ENCODE data around the gene RASA1. TPM values are rescaled to one million over a fixed set of nuclear protein-coding genes. Genes with fewer than 3 reads are reported as not detected.

RASA1 gene
- total and polyA plus RNA-seq, 11 donors: 5.7 to 21.9 (median 17.6) TPM

DNA sequence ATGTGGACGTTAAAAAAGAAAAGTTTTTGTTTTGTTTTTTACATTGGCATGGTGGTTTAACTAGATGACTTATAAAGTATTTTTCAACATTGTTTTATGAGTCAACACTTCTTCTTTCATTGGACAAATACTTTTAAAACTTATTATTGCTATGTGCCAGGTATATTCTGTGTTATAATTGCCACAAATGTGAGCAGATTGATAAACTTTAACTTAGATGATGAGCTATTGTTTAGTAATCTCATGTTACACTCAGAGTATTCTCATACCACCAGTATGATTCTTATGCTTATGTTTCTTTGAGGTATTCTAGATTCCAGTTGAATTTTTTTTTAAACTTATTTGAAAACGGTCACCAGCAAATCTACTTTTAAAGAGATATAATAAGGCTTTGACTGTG is 60.3 kb downstream of the RASA1 start:
- no peaks in the 10 kb centered on the region for H3K9me3 ChIP-seq
- H3K4me3 ChIP-seq: no peak overlapping the region
- H3K4me1 ChIP-seq: peaks cover 0 to 23% (median 4%) of the 10 kb centered on the region in 12 donors
- DNase-seq (no peak), ATAC-seq (no peak)
- no peak overlapping the region for H3K27ac ChIP-seq
- 72 to 81% (median 77%) methylated on average over 2 of the region's 2 CpGs for WGBS, 4 donors
- H3K36me3 ChIP-seq: peaks cover 0 to 18% (median 0%) of the 10 kb centered on the region in 9 donors
- no peak for TF ChIP-seq POLR2A (IDR thresholded peaks at IDR 0.05)
- TF ChIP-seq CTCF (IDR thresholded peaks at IDR 0.05): no peak
- no peaks in the 10 kb centered on the region for H3K27me3 ChIP-seq
- intact Hi-C loops (cut with DNase I): loop anchor here in 1 of 10 donors (10.0 kb wide), 1 partner anchor 53 kb away; no protein-coding TSS in a partner anchor

DNA sequence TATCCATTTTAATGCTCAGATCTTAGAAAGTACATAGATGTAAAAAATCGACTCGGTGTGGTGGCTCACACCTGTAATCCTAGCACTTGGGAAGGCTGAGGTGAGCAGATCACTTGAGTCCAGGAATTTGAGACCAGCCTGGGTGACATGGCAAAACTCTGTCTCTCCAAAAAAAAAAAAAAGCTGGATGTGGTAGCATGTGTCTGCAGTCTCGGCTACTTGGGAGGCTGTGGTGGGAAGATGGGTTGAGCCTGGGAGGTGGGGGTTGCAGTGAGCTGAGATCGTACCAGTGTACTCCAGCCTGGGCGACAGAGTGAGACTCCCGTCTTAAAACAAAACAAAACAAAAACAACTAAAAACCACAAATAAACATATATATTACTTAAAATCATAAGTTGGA is 61.4 kb downstream of the RASA1 start:
- ATAC-seq (no peak), DNase-seq (no peak)
- Histone ChIP-seq H3K36me3 (peaks cover 0 to 28% (median 10%) of the 10 kb centered on the region in 9 donors), H3K4me1 (peaks cover 0 to 20% (median 4%) of the 10 kb centered on the region in 12 donors), H3K9me3 (no peaks in the 10 kb centered on the region), H3K27ac (no peak overlapping the region), H3K27me3 (no peaks in the 10 kb centered on the region), H3K4me3 (no peak overlapping the region)
- TF ChIP-seq CTCF (IDR thresholded peaks at IDR 0.05) (no peak), POLR2A (IDR thresholded peaks at IDR 0.05) (no peak)
- WGBS, 4 donors: 93 to 96% (median 94%) methylated on average over 6 of the region's 6 CpGs
- intact Hi-C loops (cut with DNase I): loop anchor here in 1 of 10 donors (10.0 kb wide), 1 partner anchor 54 kb away; no protein-coding TSS in a partner anchor

DNA sequence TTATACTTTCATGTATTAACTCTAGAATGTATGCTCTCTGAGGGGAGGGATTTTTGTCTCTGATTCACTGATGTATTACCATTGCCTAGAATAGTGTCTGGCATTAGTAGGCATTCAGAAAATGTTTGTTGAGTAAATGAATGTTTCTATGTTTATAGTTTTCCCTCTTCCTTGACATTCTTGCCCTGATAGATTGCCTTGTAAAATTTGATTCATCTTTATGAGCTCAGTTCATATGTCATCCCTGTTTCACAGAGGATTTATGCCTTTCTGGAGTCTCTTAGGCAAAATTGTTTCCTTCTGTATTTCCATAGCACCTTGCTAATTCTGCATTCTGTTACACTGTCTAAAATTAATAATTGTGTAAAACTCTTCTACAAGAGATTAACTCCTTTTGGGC is 72.3 kb downstream of the RASA1 start:
- intact Hi-C loops (cut with DNase I): no loop called here
- TF ChIP-seq POLR2A (IDR thresholded peaks at IDR 0.05) (no peak), CTCF (IDR thresholded peaks at IDR 0.05) (no peak)
- DNase-seq (no peak), ATAC-seq (no peak)
- peak overlapping the region in 2 of 12 donors; percentile 7 to 11 for H3K27ac ChIP-seq
- peaks cover 0 to 24% (median 0%) of the 10 kb centered on the region in 12 donors for H3K4me1 ChIP-seq
- no peaks in the 10 kb centered on the region for H3K27me3 ChIP-seq
- peaks cover 0 to 80% (median 59%) of the 10 kb centered on the region in 9 donors for H3K36me3 ChIP-seq
- H3K9me3 ChIP-seq: peaks cover 0 to 4% (median 0%) of the 10 kb centered on the region in 12 donors
- H3K4me3 ChIP-seq: no peak overlapping the region

- H3K27me3 ChIP-seq: no peaks in the 10 kb centered on the region
- intact Hi-C loops (cut with DNase I): no loop called here
- WGBS, 4 donors: 62 to 75% (median 69%) methylated on average over 2 of the region's 2 CpGs
- peaks cover 0 to 4% (median 0%) of the 10 kb centered on the region in 12 donors for H3K9me3 ChIP-seq
- no peak for DNase-seq
- H3K4me1 ChIP-seq: peaks cover 0 to 24% (median 0%) of the 10 kb centered on the region in 12 donors
- no peak for TF ChIP-seq CTCF (IDR thresholded peaks at IDR 0.05)
- TF ChIP-seq POLR2A (IDR thresholded peaks at IDR 0.05): no peak
- peaks cover 0 to 80% (median 54%) of the 10 kb centered on the region in 9 donors for H3K36me3 ChIP-seq
- ATAC-seq: peak in 2 of 4 donors; percentile 24 to 37
- no peak overlapping the region for H3K4me3 ChIP-seq
- peak overlapping the region in 1 of 12 donors; percentile 7 for H3K27ac ChIP-seq
These were observed 73.0 kb downstream of the RASA1 start for GRCh38 chr5:87340716-87341115.
